Vagina (tissue), 2 donors: Measurements from ENCODE around the gene TADA2A.

ENCODE experiments used
- POLR2A ChIP-seq, 2 donors: fragments of 450-650 bp; IDR thresholded peaks; one replicate each; pipeline ENCODE4 v1.6.1; 2017; ENCODE audit warnings: antibody characterized with exemption in 2 of 2, mild to moderate bottlenecking in 2 of 2, moderate library complexity in 2 of 2
- POLR2AphosphoS5 ChIP-seq, 2 donors: sonication (generic); formaldehyde crosslinking; IDR thresholded peaks; one replicate each; pipeline ENCODE4 v1.9.0; 2017; ENCODE audit warnings: antibody characterized with exemption in 2 of 2, mild to moderate bottlenecking in 2 of 2, low read depth in 1 of 2; ENCODE audit not compliant: insufficient read depth in 1 of 2
- TF ChIP-seq, protein P1 (sequence below), 3 experiments: fragments of 450-650 bp in 2 of 3; fragments of 200-600 bp in 1 of 3; sonication (generic) in 1 of 3; IDR thresholded peaks; one replicate each; pipeline ENCODE4 v1.5.1; 2017 to 2019; ENCODE audit warnings: antibody characterized with exemption in 3 of 3, mild to moderate bottlenecking in 2 of 3, moderate library complexity in 2 of 3

DNA sequence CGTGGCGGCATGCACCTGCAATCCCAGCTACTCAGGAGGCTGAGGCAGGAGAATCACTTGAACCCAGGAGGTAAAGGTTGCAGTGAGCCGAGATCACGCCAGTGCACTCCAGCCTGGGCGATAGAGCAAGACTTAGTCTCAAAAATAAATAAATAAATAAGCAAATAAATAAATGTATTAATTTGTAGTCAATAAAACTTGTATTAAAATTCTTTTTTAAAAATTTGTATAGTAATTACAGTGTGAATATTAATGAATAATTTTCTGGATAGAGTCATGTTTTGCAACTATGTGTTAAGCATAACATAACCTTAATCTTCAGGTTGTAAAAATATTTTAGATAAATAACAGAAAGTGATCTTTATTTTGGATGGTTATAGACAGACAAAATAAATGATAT, 55.8 kb downstream of the TADA2A start:
- TF ChIP-seq POLR2AphosphoS5 (IDR thresholded peaks at IDR 0.05; ENCODE audit: insufficient read depth in 1 of 2, low read depth in 1 of 2) (no peak), POLR2A (IDR thresholded peaks at IDR 0.05) (no peak)
- TF ChIP-seq, protein P1, sequence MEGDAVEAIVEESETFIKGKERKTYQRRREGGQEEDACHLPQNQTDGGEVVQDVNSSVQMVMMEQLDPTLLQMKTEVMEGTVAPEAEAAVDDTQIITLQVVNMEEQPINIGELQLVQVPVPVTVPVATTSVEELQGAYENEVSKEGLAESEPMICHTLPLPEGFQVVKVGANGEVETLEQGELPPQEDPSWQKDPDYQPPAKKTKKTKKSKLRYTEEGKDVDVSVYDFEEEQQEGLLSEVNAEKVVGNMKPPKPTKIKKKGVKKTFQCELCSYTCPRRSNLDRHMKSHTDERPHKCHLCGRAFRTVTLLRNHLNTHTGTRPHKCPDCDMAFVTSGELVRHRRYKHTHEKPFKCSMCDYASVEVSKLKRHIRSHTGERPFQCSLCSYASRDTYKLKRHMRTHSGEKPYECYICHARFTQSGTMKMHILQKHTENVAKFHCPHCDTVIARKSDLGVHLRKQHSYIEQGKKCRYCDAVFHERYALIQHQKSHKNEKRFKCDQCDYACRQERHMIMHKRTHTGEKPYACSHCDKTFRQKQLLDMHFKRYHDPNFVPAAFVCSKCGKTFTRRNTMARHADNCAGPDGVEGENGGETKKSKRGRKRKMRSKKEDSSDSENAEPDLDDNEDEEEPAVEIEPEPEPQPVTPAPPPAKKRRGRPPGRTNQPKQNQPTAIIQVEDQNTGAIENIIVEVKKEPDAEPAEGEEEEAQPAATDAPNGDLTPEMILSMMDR (IDR thresholded peaks at IDR 0.05), result no peak
